Panc1 (cell line): ENCODE measurements around the gene ZNF431. TPM values are rescaled to one million over a fixed set of nuclear protein-coding genes. Genes with fewer than 3 reads are reported as not detected.

Experiments used
- ATAC-seq: fragments of 200-7000 bp; cut with Tn5 transposase; 2 replicates; pipeline ENCODE4 v1.9.1; 2020; ENCODE audit warnings: mild to moderate bottlenecking, moderate library complexity
- BruUV-seq: library from RNA; stranded (reverse); fragments of 400-500 nt; replicated peaks from 2 replicates; lab custom pipeline; 2021; lab: Mats Ljungman, UMichigan
- CTCF ChIA-PET: fragments of 300-600 bp; sonication (Branson Sonifier 250); formaldehyde crosslinking; loops from one replicate; lab custom pipeline; 2022; ENCODE audit warnings: antibody characterized with exemption; lab: Charles Lee
- POLR2A ChIA-PET: fragments of 300-600 bp; sonication (Branson Sonifier 250); formaldehyde crosslinking; loops from one replicate; lab custom pipeline; 2022; ENCODE audit warnings: antibody characterized with exemption; lab: Charles Lee
- DNase-seq: peaks from one replicate; pipeline ENCODE4 v3.0.0-alpha.2; 2010; ENCODE audit warnings: low read depth, low spot score
- H3K27ac ChIP-seq: 2 replicates; pipeline ENCODE4 v1.5.1; 2011; ENCODE audit warnings: mild to moderate bottlenecking, low read length, inconsistent platforms
- H3K27me3 ChIP-seq: fragments of 200-500 bp; sonication (Bioruptor generic); 2 replicates; pipeline ENCODE4 v1.6.0; 2014; ENCODE audit warnings: low read length, inconsistent platforms; ENCODE audit not compliant: control insufficient read depth, insufficient read depth
- H3K36me3 ChIP-seq: fragments of 200-500 bp; sonication (Bioruptor generic); 2 replicates; pipeline ENCODE4 v1.5.1; 2014; ENCODE audit warnings: inconsistent platforms, mild to moderate bottlenecking, low read length, moderate library complexity; ENCODE audit not compliant: control insufficient read depth, insufficient read depth
- H3K4me1 ChIP-seq: 2 replicates; pipeline ENCODE4 v1.5.1; 2011; ENCODE audit warnings: inconsistent platforms, mild to moderate bottlenecking, low read length, moderate library complexity; ENCODE audit not compliant: control insufficient read depth, insufficient read depth
- H3K4me3 ChIP-seq, 2 experiments: 2 replicates each; pipeline ENCODE4 v1.5.1; 2011 to 2012; ENCODE audit warnings: low read depth in 2 of 2, low read length in 2 of 2, mild to moderate bottlenecking in 2 of 2, inconsistent platforms in 1 of 2, moderate library complexity in 1 of 2
- H3K9me3 ChIP-seq: fragments of 200-500 bp; sonication (Bioruptor generic); 2 replicates; pipeline ENCODE4 v1.5.1; 2014; ENCODE audit warnings: low read depth, mild to moderate bottlenecking, inconsistent platforms, low read length, moderate library complexity; ENCODE audit not compliant: control insufficient read depth, insufficient read depth
- CTCF ChIP-seq: fragments of 450-650 bp; IDR thresholded peaks from 2 replicates; pipeline ENCODE4 v1.5.1; 2017; ENCODE audit warnings: mild to moderate bottlenecking
- POLR2AphosphoS5 ChIP-seq: IDR thresholded peaks from 2 replicates; pipeline ENCODE4 v1.6.1; 2012; ENCODE audit warnings: mild to moderate bottlenecking, low read depth, low read length, moderate library complexity
- SIN3A ChIP-seq: IDR thresholded peaks from 2 replicates; pipeline ENCODE4 v1.6.1; 2012; ENCODE audit warnings: low read depth, mild to moderate bottlenecking, low read length, moderate library complexity, borderline replicate concordance; ENCODE audit not compliant: insufficient read depth
- TCF7L2 ChIP-seq: IDR thresholded peaks from 2 replicates; pipeline ENCODE4 v1.6.1; 2011; ENCODE audit warnings: mild to moderate bottlenecking, low read depth, low read length, inconsistent platforms
- in situ Hi-C: cut with HindIII; loops from 2 replicates; pipeline ENCODE4 v1.10.0; 2016; ENCODE audit warnings: low sequenced_read_pairs, low pct_unique_long_range_greater_than_20kb
- intact Hi-C: fragments of 100-400 bp; cut with micrococcal nuclease; formaldehyde crosslinking; loops from one replicate; pipeline ENCODE4 v1.10.0; 2022; ENCODE audit not compliant: unreplicated experiment
- total RNA-seq: library from RNA; stranded (reverse); gene quantifications from one replicate; pipeline ENCODE4 v1.2.1, GENCODE V29; 2021; ENCODE audit not compliant: unreplicated experiment
- TF ChIP-seq, protein P1 (sequence below), 2 experiments: IDR thresholded peaks; 2 replicates each; pipeline ENCODE4 v1.6.1; 2011 to 2012; ENCODE audit warnings: low read depth in 2 of 2, control low read depth in 1 of 2, low read length in 1 of 2, mild to moderate bottlenecking in 1 of 2, moderate library complexity in 1 of 2; ENCODE audit not compliant: insufficient read depth in 1 of 2

The ZNF431 gene
- total RNA-seq, 1 experiment from 2014 or later, result 10.8 TPM

DNA sequence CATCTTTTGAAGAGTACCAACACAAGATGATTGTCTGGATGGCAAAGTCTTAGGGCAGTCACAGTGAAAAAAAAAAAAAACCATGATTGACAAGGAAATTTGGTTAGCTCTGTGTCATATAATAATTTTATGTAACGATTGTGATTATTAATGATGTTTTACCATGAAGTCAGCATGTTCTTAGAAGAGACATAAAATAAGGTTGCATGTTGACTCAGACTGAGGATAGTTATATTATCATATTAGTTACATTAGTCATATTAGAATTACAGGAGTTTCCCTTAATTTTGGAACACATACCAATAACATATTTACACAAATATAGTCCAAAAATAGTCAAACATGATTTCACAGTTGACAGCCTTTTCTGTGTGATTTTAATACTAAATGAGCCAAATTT lies 5.7 kb downstream of the ZNF431 start:
- peaks cover 2% of the 10 kb centered on the region; the same call in 1 of the 2 replicates for H3K4me1 ChIP-seq
- CTCF ChIA-PET, result no interaction called here
- POLR2A ChIA-PET, result no interaction called here
- H3K27me3 ChIP-seq, result no peaks in the 10 kb centered on the region
- ATAC-seq (no peak), DNase-seq (no peak)
- TF ChIP-seq POLR2AphosphoS5 (no peak), TCF7L2 (no peak), CTCF (no peak), SIN3A (no peak)
- TF ChIP-seq, protein P1, sequence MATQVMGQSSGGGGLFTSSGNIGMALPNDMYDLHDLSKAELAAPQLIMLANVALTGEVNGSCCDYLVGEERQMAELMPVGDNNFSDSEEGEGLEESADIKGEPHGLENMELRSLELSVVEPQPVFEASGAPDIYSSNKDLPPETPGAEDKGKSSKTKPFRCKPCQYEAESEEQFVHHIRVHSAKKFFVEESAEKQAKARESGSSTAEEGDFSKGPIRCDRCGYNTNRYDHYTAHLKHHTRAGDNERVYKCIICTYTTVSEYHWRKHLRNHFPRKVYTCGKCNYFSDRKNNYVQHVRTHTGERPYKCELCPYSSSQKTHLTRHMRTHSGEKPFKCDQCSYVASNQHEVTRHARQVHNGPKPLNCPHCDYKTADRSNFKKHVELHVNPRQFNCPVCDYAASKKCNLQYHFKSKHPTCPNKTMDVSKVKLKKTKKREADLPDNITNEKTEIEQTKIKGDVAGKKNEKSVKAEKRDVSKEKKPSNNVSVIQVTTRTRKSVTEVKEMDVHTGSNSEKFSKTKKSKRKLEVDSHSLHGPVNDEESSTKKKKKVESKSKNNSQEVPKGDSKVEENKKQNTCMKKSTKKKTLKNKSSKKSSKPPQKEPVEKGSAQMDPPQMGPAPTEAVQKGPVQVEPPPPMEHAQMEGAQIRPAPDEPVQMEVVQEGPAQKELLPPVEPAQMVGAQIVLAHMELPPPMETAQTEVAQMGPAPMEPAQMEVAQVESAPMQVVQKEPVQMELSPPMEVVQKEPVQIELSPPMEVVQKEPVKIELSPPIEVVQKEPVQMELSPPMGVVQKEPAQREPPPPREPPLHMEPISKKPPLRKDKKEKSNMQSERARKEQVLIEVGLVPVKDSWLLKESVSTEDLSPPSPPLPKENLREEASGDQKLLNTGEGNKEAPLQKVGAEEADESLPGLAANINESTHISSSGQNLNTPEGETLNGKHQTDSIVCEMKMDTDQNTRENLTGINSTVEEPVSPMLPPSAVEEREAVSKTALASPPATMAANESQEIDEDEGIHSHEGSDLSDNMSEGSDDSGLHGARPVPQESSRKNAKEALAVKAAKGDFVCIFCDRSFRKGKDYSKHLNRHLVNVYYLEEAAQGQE (IDR thresholded peaks at IDR 0.05; ENCODE audit: insufficient read depth in 1 of 2, low read depth in 2 of 2, low read length in 1 of 2), result no peak
- H3K9me3 ChIP-seq, result 0 out of 2 replicates have a peak, but pooled peaks cover 3% of the 10 kb centered on the region
- intact Hi-C loops, result no loop called here
- no TSS peak for BruUV-seq
- no peak overlapping the region for H3K27ac ChIP-seq
- H3K4me3 ChIP-seq, result no peak overlapping the region
- in situ Hi-C loops, result loop anchor here (5.0 kb wide), 1 partner anchor 60 kb away; no protein-coding TSS in a partner anchor
- peaks cover 7% of the 10 kb centered on the region; the same call in 1 of the 2 replicates for H3K36me3 ChIP-seq

- Histone ChIP-seq H3K4me3 (no peak overlapping the region), H3K27ac (no peak overlapping the region), H3K4me1 (no peaks in the 10 kb centered on the region), H3K36me3 (peaks cover 7% of the 10 kb centered on the region; the same call in 1 of the 2 replicates), H3K9me3 (0 out of 2 replicates have a peak, but pooled peaks cover 3% of the 10 kb centered on the region), H3K27me3 (no peaks in the 10 kb centered on the region)
- no TSS peak for BruUV-seq
- intact Hi-C loops (no loop called here), in situ Hi-C loops (loop anchor here (5.0 kb wide), 1 partner anchor 61 kb away; no protein-coding TSS in a partner anchor)
- no peak for DNase-seq
- CTCF ChIA-PET, result no interaction called here
- no peak for ATAC-seq
- TF ChIP-seq TCF7L2 (no peak), POLR2AphosphoS5 (no peak), CTCF (no peak), SIN3A (no peak)
- TF ChIP-seq, protein P1 (IDR thresholded peaks at IDR 0.05; ENCODE audit: insufficient read depth in 1 of 2, low read depth in 2 of 2, low read length in 1 of 2), result no peak
- POLR2A ChIA-PET, result no interaction called here
Observed at GRCh38 chr19:21148681-21149080, 6.8 kb downstream of the ZNF431 start.
